ENCODE measurements around the gene ATP11A. TPM values are rescaled to one million over a fixed set of nuclear protein-coding genes. Genes with fewer than 3 reads are reported as not detected.

ATP11A gene
- total and polyA plus RNA-seq, 10 of the 15 experiments (the other 5 are each of a cell fraction or from before 2014, with no cell fraction given) = 1.4 to 69.6 (median 14.4) TPM

DNA sequence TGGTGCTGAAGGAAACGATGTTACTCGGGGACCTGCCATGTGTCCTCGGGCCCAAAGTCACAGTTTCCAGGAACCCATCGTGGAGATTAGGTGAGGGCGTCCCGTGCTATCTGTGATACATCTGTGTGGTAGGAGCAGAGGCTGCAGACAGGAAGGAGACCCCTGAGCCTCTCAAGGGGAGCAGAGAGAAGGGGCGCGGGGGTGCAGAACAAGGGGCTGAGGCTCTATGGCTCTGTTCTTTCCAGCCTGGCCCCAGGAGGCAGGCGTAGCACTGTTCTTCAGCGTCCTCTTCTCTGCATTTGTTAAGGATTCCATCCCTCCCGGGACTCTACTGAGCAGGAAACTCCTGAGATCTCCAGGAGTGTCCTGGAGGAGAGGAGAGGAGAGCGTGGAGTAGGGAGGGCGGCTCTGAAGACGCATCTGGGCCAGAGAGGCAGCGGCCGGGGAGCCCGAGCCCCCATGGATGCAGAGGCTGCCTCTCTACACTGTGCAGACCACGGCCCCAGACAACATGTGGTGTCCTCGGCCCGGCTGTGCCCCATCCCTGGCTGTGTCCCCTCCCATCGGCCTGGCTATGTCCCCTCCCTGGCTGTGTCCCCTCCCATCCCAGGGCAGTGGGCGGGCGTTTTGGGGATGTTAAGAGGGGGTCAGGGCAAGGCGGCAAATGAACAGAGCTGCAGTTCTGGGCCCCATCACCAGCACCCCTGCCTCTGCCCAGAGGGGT, 118.0 kb downstream of the ATP11A start:
- in situ Hi-C loops (cut with MboI) (no loop called here), intact Hi-C loops (cut with micrococcal nuclease; ENCODE audit: unreplicated experiment) (no loop called here)
- TF ChIP-seq SMAD5 (IDR thresholded peaks at IDR 0.05; ENCODE audit: low read depth) = no peak
- no peak for TF ChIP-seq YBX1 (IDR thresholded peaks at IDR 0.05)
- no peak for TF ChIP-seq RCOR1 (conservative IDR thresholded peaks at IDR 0.05; ENCODE audit: low read depth, low read length)
- TF ChIP-seq SUPT20H (IDR thresholded peaks at IDR 0.05; ENCODE audit: borderline replicate concordance, control insufficient read depth, low read depth, low read length) = no peak
- no peak for TF ChIP-seq MTA2 (IDR thresholded peaks at IDR 0.05; ENCODE audit: low read depth)
- no peak for TF ChIP-seq ZNF207 (IDR thresholded peaks at IDR 0.05; ENCODE audit: borderline replicate concordance)
- TF ChIP-seq CEBPB (IDR thresholded peaks at IDR 0.05; ENCODE audit: borderline replicate concordance in 1 of 2, low read depth in 2 of 2, low read length in 2 of 2) = no peak
- no peak for TF ChIP-seq NBN (IDR thresholded peaks at IDR 0.05)
- no peak for TF ChIP-seq SMC3 (IDR thresholded peaks at IDR 0.05; ENCODE audit: borderline replicate concordance, low read length)
- no peak for TF ChIP-seq CBX5 (IDR thresholded peaks at IDR 0.05; ENCODE audit: low read depth)
- H3K27ac ChIP-seq (ENCODE audit: control insufficient read depth, insufficient read depth) = no peak overlapping the region
- DNase-seq (ENCODE audit: low read depth, low spot score) = no peak
- ChIA-PET CTCF (no interaction called here), RAD21 (ENCODE audit: unreplicated experiment) (no interaction called here), SMC1A (ENCODE audit: uncharacterized antibody, unreplicated experiment) (no interaction called here), POLR2A (no interaction called here)
- BruUV-seq (replicated peaks) = no TSS peak
- no peak overlapping the region for H3K4me3 ChIP-seq
- ATAC-seq = no peak
- FAIRE-seq = no peak
- H2AFZ ChIP-seq (ENCODE audit: control insufficient read depth, low read depth, low read length) = no peak overlapping the region
- H3K27me3 ChIP-seq (replicated peaks in 1 of 2; ENCODE audit: control insufficient read depth in 2 of 2, insufficient read depth in 2 of 2, low read length in 1 of 2) = no peaks in the 10 kb centered on the region
- H3K4me1 ChIP-seq (ENCODE audit: control insufficient read depth, insufficient read depth, low read length) = peaks cover 4% of the 10 kb centered on the region; the same call in 1 of the 2 replicates
- no peak overlapping the region for H3K4me2 ChIP-seq (ENCODE audit: control insufficient read depth, insufficient read depth)
- H3K9ac ChIP-seq (ENCODE audit: control insufficient read depth, insufficient read depth, low read length) = no peak overlapping the region
- 98% methylated on average over 21 of the region's 24 CpGs for WGBS (ENCODE audit: insufficient coverage, insufficient replicate concordance, low lambda C conversion rate, missing lambda C conversion rate)
- H3K9me3 ChIP-seq (replicated peaks; ENCODE audit: control insufficient read depth, insufficient read depth, low read length) = no peaks in the 10 kb centered on the region
- H3K36me3 ChIP-seq (ENCODE audit: control insufficient read depth in 2 of 2, insufficient read depth in 2 of 2, low read length in 1 of 2) = peaks cover 7 to 12% of the 10 kb centered on the region in 2 experiments; a peak in 3 of 4 replicates
- no peaks in the 10 kb centered on the region for H4K20me1 ChIP-seq (ENCODE audit: control insufficient read depth, insufficient read depth)
- no peaks in the 10 kb centered on the region; the same call in 1 of the 2 replicates for H3K79me2 ChIP-seq (ENCODE audit: control insufficient read depth, insufficient read depth, low read length)

Measured in GM12878 (cell line).